Measurements from ENCODE around the gene CCSER1. TPM values are rescaled to one million over a fixed set of nuclear protein-coding genes. Genes with fewer than 3 reads are reported as not detected.
"Not testable (repeated sequence)": the region's sequence is repeated elsewhere in the genome, so short reads cannot be mapped to it uniquely, and the experiment has no call there.

The CCSER1 gene
- total RNA-seq, 4 donors from 2014 or later = 13.3 to 54.6 (median 34.0) TPM

- Histone ChIP-seq H3K27ac (no peak overlapping the region), H3K36me3 (no peaks in the 10 kb centered on the region), H3K4me3 (no peak overlapping the region), H3K27me3 (no peaks in the 10 kb centered on the region), H3K9me3 (no peaks in the 10 kb centered on the region), H3K4me1 (no peaks in the 10 kb centered on the region)
- WGBS, 2 donors (ENCODE audit: low coverage in 1 of 2) = 62% methylated on average over 1 of the region's 1 CpG; no CpG with 5 or more reads in 1 of the 2 donors
- TF ChIP-seq POLR2AphosphoS5 (IDR thresholded peaks at IDR 0.05) = no peak
- TF ChIP-seq POLR2A (IDR thresholded peaks at IDR 0.05) = no peak
- no peak for TF ChIP-seq EP300 (IDR thresholded peaks at IDR 0.05; ENCODE audit: low read depth)
- TF ChIP-seq CTCF (IDR thresholded peaks at IDR 0.05) = no peak
- DNase-seq = no peak
- intact Hi-C loops (cut with DNase I; ENCODE audit: low total_unique reads) = no loop called here
- in situ Hi-C loops (cut with MboI; ENCODE audit: low pct_ligation_motif_present in 1 of 4, low pct_unique_long_range_greater_than_20kb in 1 of 4, low sequenced_read_pairs in 3 of 4) = no loop called here
Measured at GRCh38 chr4:90689739-90690138, 562.5 kb downstream of the CCSER1 start.

- in situ Hi-C loops (cut with MboI; ENCODE audit: low pct_ligation_motif_present in 1 of 4, low pct_unique_long_range_greater_than_20kb in 1 of 4, low sequenced_read_pairs in 3 of 4) = no loop called here
- DNase-seq = no peak
- H3K4me3 ChIP-seq = no peak overlapping the region
- intact Hi-C loops (cut with DNase I; ENCODE audit: low total_unique reads) = no loop called here
- no peak overlapping the region for H3K27ac ChIP-seq
- H3K36me3 ChIP-seq = no peaks in the 10 kb centered on the region
- H3K4me1 ChIP-seq = no peaks in the 10 kb centered on the region
- H3K27me3 ChIP-seq = no peaks in the 10 kb centered on the region
- TF ChIP-seq POLR2AphosphoS5 (IDR thresholded peaks at IDR 0.05) (no peak), EP300 (IDR thresholded peaks at IDR 0.05; ENCODE audit: low read depth) (no peak), POLR2A (IDR thresholded peaks at IDR 0.05) (no peak), CTCF (IDR thresholded peaks at IDR 0.05) (no peak)
- H3K9me3 ChIP-seq = no peaks in the 10 kb centered on the region
Measured at GRCh38 chr4:90695411-90695810, 568.2 kb downstream of the CCSER1 start.

GRCh38 chr4:90705501-90705900 lies 578.3 kb downstream of the CCSER1 start:
- DNase-seq; H3K36me3 ChIP-seq; intact Hi-C loops (cut with DNase I; ENCODE audit: low total_unique reads); H3K27ac ChIP-seq; H3K4me1 ChIP-seq; H3K9me3 ChIP-seq; H3K4me3 ChIP-seq; in situ Hi-C loops (cut with MboI; ENCODE audit: low pct_ligation_motif_present in 1 of 4, low pct_unique_long_range_greater_than_20kb in 1 of 4, low sequenced_read_pairs in 3 of 4); H3K27me3 ChIP-seq: not testable (repeated sequence)
- WGBS, 2 donors (ENCODE audit: low coverage in 1 of 2) = 74% methylated on average over 6 of the region's 6 CpGs; no CpG with 5 or more reads in 1 of the 2 donors

- intact Hi-C loops (cut with DNase I; ENCODE audit: low total_unique reads) = no loop called here
- no peak overlapping the region for H3K4me3 ChIP-seq
- no peak overlapping the region for H3K27ac ChIP-seq
- H3K27me3 ChIP-seq = no peaks in the 10 kb centered on the region
- in situ Hi-C loops (cut with MboI; ENCODE audit: low pct_ligation_motif_present in 1 of 4, low pct_unique_long_range_greater_than_20kb in 1 of 4, low sequenced_read_pairs in 3 of 4) = no loop called here
- TF ChIP-seq EP300 (IDR thresholded peaks at IDR 0.05; ENCODE audit: low read depth) (no peak), POLR2AphosphoS5 (IDR thresholded peaks at IDR 0.05) (no peak), POLR2A (IDR thresholded peaks at IDR 0.05) (no peak), CTCF (IDR thresholded peaks at IDR 0.05) (no peak)
- 74 to 90% methylated on average over 1 of the region's 1 CpG for WGBS, 2 donors (ENCODE audit: low coverage in 1 of 2)
- no peaks in the 10 kb centered on the region for H3K36me3 ChIP-seq
- H3K9me3 ChIP-seq = no peaks in the 10 kb centered on the region
- no peaks in the 10 kb centered on the region for H3K4me1 ChIP-seq
- no peak for DNase-seq
Measured at GRCh38 chr4:90715242-90715641, 588.0 kb downstream of the CCSER1 start.

- 94% methylated on average over 10 of the region's 10 CpGs; no CpG with 5 or more reads in 1 of the 2 donors for WGBS, 2 donors (ENCODE audit: low coverage in 1 of 2)
- no peaks in the 10 kb centered on the region for H3K36me3 ChIP-seq
- H3K4me1 ChIP-seq = no peaks in the 10 kb centered on the region
- no peaks in the 10 kb centered on the region for H3K27me3 ChIP-seq
- no peak for DNase-seq
- H3K27ac ChIP-seq = no peak overlapping the region
- H3K4me3 ChIP-seq = no peak overlapping the region
- intact Hi-C loops (cut with DNase I; ENCODE audit: low total_unique reads) = no loop called here
- in situ Hi-C loops (cut with MboI; ENCODE audit: low pct_ligation_motif_present in 1 of 4, low pct_unique_long_range_greater_than_20kb in 1 of 4, low sequenced_read_pairs in 3 of 4) = no loop called here
- TF ChIP-seq POLR2A (IDR thresholded peaks at IDR 0.05) = no peak
- TF ChIP-seq POLR2AphosphoS5 (IDR thresholded peaks at IDR 0.05) = no peak
- no peak for TF ChIP-seq EP300 (IDR thresholded peaks at IDR 0.05; ENCODE audit: low read depth)
- no peak for TF ChIP-seq CTCF (IDR thresholded peaks at IDR 0.05)
- no peaks in the 10 kb centered on the region for H3K9me3 ChIP-seq
Measured at GRCh38 chr4:90718931-90719330, 591.7 kb downstream of the CCSER1 start.
